Cardiac muscle cell (in vitro differentiated cells and primary cell): ENCODE measurements around the gene E2F8. TPM values are rescaled to one million over a fixed set of nuclear protein-coding genes. Genes with fewer than 3 reads are reported as not detected.

Experiments
- DNase-seq, 2 donors: peaks; one replicate each; pipeline versions ENCODE4 v3.0.0 to v3.0.0-alpha.2; 2010 to 2017; ENCODE audit warnings: low read depth in 1 of 2, low spot score in 1 of 2
- H3K27ac ChIP-seq: fragments of 200-600 bp; sonication (generic); 2 replicates; pipeline ENCODE4 v1.5.1; 2016
- H3K27me3 ChIP-seq: fragments of 200-600 bp; sonication (generic); 2 replicates; pipeline ENCODE4 v1.6.0; 2016; ENCODE audit warnings: control low read depth
- H3K36me3 ChIP-seq: fragments of 200-600 bp; sonication (generic); 2 replicates; pipeline ENCODE4 v1.5.1; 2016; ENCODE audit warnings: control low read depth
- H3K4me1 ChIP-seq: fragments of 200-600 bp; sonication (generic); 2 replicates; pipeline ENCODE4 v1.8.1; 2017; ENCODE audit warnings: low read depth, mild to moderate bottlenecking, mixed run types
- H3K4me3 ChIP-seq: fragments of 200-600 bp; sonication (generic); 2 replicates; pipeline ENCODE4 v1.5.1; 2016; ENCODE audit warnings: mild to moderate bottlenecking
- H3K9me3 ChIP-seq: fragments of 200-600 bp; sonication (generic); 2 replicates; pipeline ENCODE4 v1.5.1; 2017; ENCODE audit warnings: low read depth, mild to moderate bottlenecking, control low read depth
- CTCF ChIP-seq: IDR thresholded peaks from 2 replicates; pipeline ENCODE4 v1.5.1; 2012; ENCODE audit warnings: low read depth, mild to moderate bottlenecking, low read length
- polyA plus RNA-seq: library from polyadenylated mRNA; unstranded; fragments of >200 nt; fragmentation: Nextera tagmentation; extraction: Ambion mirVana; gene quantifications from 2 replicates; pipeline ENCODE4 v1.2.1, GENCODE V29; 2016
- total RNA-seq: library from RNA; depleted of rRNA; stranded (reverse); fragments of >200 nt; gene quantifications from 2 replicates; pipeline ENCODE4 v1.2.3, GENCODE V29; 2016

The E2F8 gene
- total and polyA plus RNA-seq, 2 experiments from 2014 or later, result 5.8 to 11.2 TPM

- Histone ChIP-seq H3K27me3 (no peaks in the 10 kb centered on the region), H3K27ac (peak overlapping the region; percentile 3), H3K4me3 (no peak overlapping the region), H3K36me3 (no peaks in the 10 kb centered on the region), H3K4me1 (peaks cover 31% of the 10 kb centered on the region), H3K9me3 (no peaks in the 10 kb centered on the region)
- no peak for DNase-seq
- TF ChIP-seq CTCF, result no peak
Measured at GRCh38 chr11:19218216-19218615, 22.5 kb downstream of the E2F8 start.

- H3K4me1 ChIP-seq, result peaks cover 31% of the 10 kb centered on the region
- H3K36me3 ChIP-seq, result no peaks in the 10 kb centered on the region
- H3K27me3 ChIP-seq, result no peaks in the 10 kb centered on the region
- DNase-seq, result no peak
- no peak for TF ChIP-seq CTCF
- no peak overlapping the region for H3K27ac ChIP-seq
- no peaks in the 10 kb centered on the region for H3K9me3 ChIP-seq
- no peak overlapping the region for H3K4me3 ChIP-seq
Measured at GRCh38 chr11:19216709-19217374, 23.9 kb downstream of the E2F8 start.

- Histone ChIP-seq H3K27ac (no peak overlapping the region), H3K27me3 (no peaks in the 10 kb centered on the region), H3K9me3 (no peaks in the 10 kb centered on the region)
Measured at GRCh38 chr11:19216021-19216420, 24.7 kb downstream of the E2F8 start.

GRCh38 chr11:19209617-19210370, 31.0 kb downstream of the E2F8 start:
- DNase-seq, result peak; percentile 7 to 61
- peaks cover 31% of the 10 kb centered on the region for H3K4me1 ChIP-seq
- H3K4me3 ChIP-seq, result no peak overlapping the region
- H3K36me3 ChIP-seq, result no peaks in the 10 kb centered on the region
- no peaks in the 10 kb centered on the region for H3K27me3 ChIP-seq
- H3K9me3 ChIP-seq, result no peaks in the 10 kb centered on the region
- peak; percentile 2 for TF ChIP-seq CTCF
- H3K27ac ChIP-seq, result peak overlapping the region; percentile 96

More at GRCh38 chr11:19216021-19216420, 24.7 kb downstream of the E2F8 start:
- Histone ChIP-seq H3K4me1 (peaks cover 23% of the 10 kb centered on the region), H3K36me3 (no peaks in the 10 kb centered on the region), H3K4me3 (no peak overlapping the region)
- no peak for TF ChIP-seq CTCF
- no peak for DNase-seq

- H3K27ac ChIP-seq, result peak overlapping the region; percentile 96
Measured at GRCh38 chr11:19208959-19209546, 31.7 kb downstream of the E2F8 start.

More at GRCh38 chr11:19208959-19209546, 31.7 kb downstream of the E2F8 start:
- DNase-seq, result no peak
- no peak for TF ChIP-seq CTCF
- Histone ChIP-seq H3K36me3 (no peaks in the 10 kb centered on the region), H3K27me3 (no peaks in the 10 kb centered on the region), H3K4me3 (no peak overlapping the region), H3K4me1 (peaks cover 31% of the 10 kb centered on the region), H3K9me3 (no peaks in the 10 kb centered on the region)
